Femur (tissue), 1 donor: ENCODE data around the gene ZNF554.

ENCODE experiments used
- DNase-seq: peaks from one replicate; pipeline ENCODE4 v3.0.0-alpha.2; 2017

ZNF554 gene

DNA sequence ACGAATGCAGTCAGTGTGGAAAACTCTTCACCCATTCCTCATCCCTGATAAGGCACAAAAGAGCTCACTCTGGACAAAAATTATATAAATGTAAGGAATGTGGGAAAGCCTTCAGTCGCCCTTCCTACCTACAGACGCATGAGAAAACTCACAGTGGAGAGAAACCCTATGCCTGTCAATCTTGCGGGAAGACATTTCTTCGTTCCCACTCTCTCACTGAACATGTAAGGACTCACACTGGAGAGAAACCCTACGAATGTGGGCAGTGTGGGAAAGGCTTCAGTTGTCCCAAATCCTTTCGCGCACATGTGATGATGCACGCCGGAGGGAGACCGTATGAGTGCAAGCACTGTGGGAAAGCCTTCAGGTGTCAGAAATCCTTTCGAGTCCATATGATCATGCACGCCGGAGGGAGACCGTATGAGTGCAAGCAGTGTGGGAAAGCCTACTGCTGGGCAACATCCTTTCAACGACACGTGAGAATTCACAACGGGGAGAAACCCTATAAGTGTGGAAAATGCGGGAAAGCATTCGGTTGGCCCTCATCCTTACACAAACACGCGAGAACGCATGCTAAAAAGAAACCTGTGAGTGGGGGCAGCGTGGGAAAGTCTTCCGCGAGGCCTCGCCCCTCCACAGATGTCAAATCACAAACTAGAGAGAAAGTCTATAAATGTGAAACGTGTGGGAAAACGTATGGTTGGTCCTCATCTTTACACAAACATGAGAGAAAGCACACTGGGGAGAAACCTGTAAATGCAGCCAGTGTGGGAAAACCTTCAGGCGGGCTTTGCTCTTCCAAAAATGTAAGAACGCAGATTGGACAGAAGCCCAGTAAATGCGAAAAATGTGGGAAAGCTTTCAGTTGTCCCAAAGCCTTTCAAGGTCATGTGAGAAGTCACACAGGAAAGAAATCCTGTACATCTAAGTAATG, 58.0 kb downstream of the ZNF554 start:
- no peak for DNase-seq

GRCh38 chr19:2883686-2884439, 64.2 kb downstream of the ZNF554 start:
- no peak for DNase-seq

DNA sequence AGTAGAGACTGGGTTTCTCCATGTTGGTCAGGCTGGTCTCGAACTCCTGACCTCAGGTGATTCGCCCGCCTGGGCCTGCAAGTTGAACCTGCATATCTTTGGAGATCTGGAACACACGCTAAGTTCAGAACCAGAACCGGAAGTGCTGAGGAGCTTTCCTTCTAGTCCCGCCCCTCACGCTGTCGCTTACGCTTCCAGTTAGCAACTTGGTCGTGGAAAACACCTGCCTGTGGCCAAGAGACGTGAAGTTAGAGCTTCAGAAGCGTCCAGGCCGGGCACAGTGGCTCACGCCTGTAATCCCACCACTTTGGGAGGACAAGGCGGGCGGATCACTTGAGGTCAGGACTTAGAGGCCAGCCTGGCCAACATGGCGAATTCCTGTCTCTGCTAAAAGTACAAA, 66.1 kb downstream of the ZNF554 start:
- no peak for DNase-seq
